ENCODE results near the gene C5orf47. TPM values are rescaled to one million over a fixed set of nuclear protein-coding genes. Genes with fewer than 3 reads are reported as not detected.

C5orf47 gene
- polyA plus RNA-seq, 2 of the 4 experiments (the other 2 are of a cell fraction) = 0.13 TPM; not detected in 1

GRCh38 chr5:173941758-173942401 lies 47.1 kb upstream of the C5orf47 start:
- peaks cover 62% of the 10 kb centered on the region for H3K4me1 ChIP-seq
- ATAC-seq (peak; percentile 71 to 93), DNase-seq (ENCODE audit: low read depth in 1 of 2, low spot score in 1 of 2) (peak in 1 of 2 experiments; percentile 85), FAIRE-seq (peak; percentile 90)
- 32% methylated on average over 9 of the region's 9 CpGs for WGBS (ENCODE audit: missing lambda C conversion rate)
- ChIA-PET POLR2A (no interaction called here), CTCF (interaction anchor here (0.9 to 4.5 kb wide), 3 partner anchors 16 to 31 kb away, joined by 3 to 20 read pairs (median 14); no protein-coding TSS in a partner anchor)
- H3K9me3 ChIP-seq = no peaks in the 10 kb centered on the region
- peak overlapping the region; percentile 66 to 84 for H3K27ac ChIP-seq
- H3K4me2 ChIP-seq = peak overlapping the region; percentile 87
- peak overlapping the region; percentile 1; the same call in 2 of the 3 replicates for H3K4me3 ChIP-seq
- TF ChIP-seq KDM5A (IDR thresholded peaks at IDR 0.05) = no peak
- TF ChIP-seq PBX3 (IDR thresholded peaks at IDR 0.05) = no peak
- TF ChIP-seq HES2 (IDR thresholded peaks at IDR 0.05) = no peak
- peak; percentile 71 for TF ChIP-seq GATA3 (IDR thresholded peaks at IDR 0.05; ENCODE audit: borderline replicate concordance)
- TF ChIP-seq CEBPB (IDR thresholded peaks at IDR 0.05) = 0 out of 4 replicates have a peak, but pooled peaks of 1 of the 2 experiments have one; percentile 14
- TF ChIP-seq RAD21 (conservative IDR thresholded peaks at IDR 0.05 in 1 of 2, IDR thresholded peaks at IDR 0.05 in 1 of 2) = peak in 1 of 2 experiments; percentile 14; a peak in 1 of 5 replicates
- TF ChIP-seq ZNF302 (CRISPR knock-in tag; IDR thresholded peaks at IDR 0.05) = no peak
- TF ChIP-seq TFCP2L1 (CRISPR knock-in tag; IDR thresholded peaks at IDR 0.05) = no peak
- no peak for TF ChIP-seq ATOH8 (CRISPR knock-in tag; IDR thresholded peaks at IDR 0.05; ENCODE audit: low read depth)
- no peak for TF ChIP-seq MAZ (IDR thresholded peaks at IDR 0.05; ENCODE audit: borderline replicate concordance, low read depth, low read length)
- peak; percentile 37; the same call in 1 of the 2 replicates for TF ChIP-seq MAX (IDR thresholded peaks at IDR 0.05)

GRCh38 chr5:173944511-173944910 lies 44.5 kb upstream of the C5orf47 start:
- DNase-seq (ENCODE audit: low read depth in 1 of 2, low spot score in 1 of 2) (peak in 1 of 2 experiments; percentile 24), FAIRE-seq (no peak), ATAC-seq (peak in 1 of 2 experiments; percentile 33; a peak in 2 of 6 replicates)
- 2% methylated on average over 2 of the region's 2 CpGs for WGBS (ENCODE audit: missing lambda C conversion rate)
- no peak for TF ChIP-seq RARB (CRISPR knock-in tag; IDR thresholded peaks at IDR 0.05)
- TF ChIP-seq MAX (IDR thresholded peaks at IDR 0.05) = no peak
- no peak for TF ChIP-seq ZFP36 (IDR thresholded peaks at IDR 0.05; ENCODE audit: borderline replicate concordance, partially characterized antibody)
- no peak for TF ChIP-seq POLR2AphosphoS2 (conservative IDR thresholded peaks at IDR 0.05; ENCODE audit: low read length)
- no peak for TF ChIP-seq MAZ (IDR thresholded peaks at IDR 0.05; ENCODE audit: borderline replicate concordance, low read depth, low read length)
- H3K4me1 ChIP-seq = peaks cover 60% of the 10 kb centered on the region
- CTCF ChIA-PET = interaction anchor here (0.7 to 4.0 kb wide), 3 partner anchors 20 to 46 kb away, joined by 3 to 14 read pairs (median 3); no protein-coding TSS in a partner anchor
- POLR2A ChIA-PET = no interaction called here
- peak overlapping the region; percentile 87 for H3K4me2 ChIP-seq
- no peak overlapping the region for H3K4me3 ChIP-seq
- no peaks in the 10 kb centered on the region for H3K9me3 ChIP-seq
- peak overlapping the region; percentile 66 to 71 for H3K27ac ChIP-seq

- ChIA-PET CTCF (interaction anchor here (1.0 to 4.0 kb wide), 2 partner anchors 20 to 28 kb away, joined by 3 to 14 read pairs; no protein-coding TSS in a partner anchor), POLR2A (no interaction called here)
- no peak for TF ChIP-seq TFCP2L1 (CRISPR knock-in tag; IDR thresholded peaks at IDR 0.05)
- no peaks in the 10 kb centered on the region for H3K9me3 ChIP-seq
- no peak overlapping the region for H3K4me3 ChIP-seq
- H3K27ac ChIP-seq = peak overlapping the region; percentile 5 to 71; a peak in 3 of 6 replicates
- DNase-seq (ENCODE audit: low read depth in 1 of 2, low spot score in 1 of 2) (no peak), ATAC-seq (no peak), FAIRE-seq (no peak)
- H3K4me2 ChIP-seq = peak overlapping the region; percentile 87
- 85% methylated on average over 2 of the region's 2 CpGs for WGBS (ENCODE audit: missing lambda C conversion rate)
- peaks cover 53% of the 10 kb centered on the region for H3K4me1 ChIP-seq
These were observed 43.8 kb upstream of the C5orf47 start for GRCh38 chr5:173945160-173945559.

GRCh38 chr5:173946323-173946722 lies 42.6 kb upstream of the C5orf47 start:
- no peak for DNase-seq (ENCODE audit: low read depth in 1 of 2, low spot score in 1 of 2)
- ChIA-PET CTCF (interaction anchor here (1.3 to 1.7 kb wide), 2 partner anchors 12 to 27 kb away, joined by 4 to 7 read pairs; no protein-coding TSS in a partner anchor), POLR2A (no interaction called here)
- Histone ChIP-seq H3K4me3 (no peak overlapping the region), H3K27ac (no peak overlapping the region), H3K9me3 (no peaks in the 10 kb centered on the region), H3K4me1 (peaks cover 42% of the 10 kb centered on the region), H3K4me2 (no peak overlapping the region)
- no peak for ATAC-seq
- no peak for FAIRE-seq
- 87% methylated on average over 2 of the region's 2 CpGs for WGBS (ENCODE audit: missing lambda C conversion rate)
- no peak for TF ChIP-seq REST (IDR thresholded peaks at IDR 0.05)
- no peak for TF ChIP-seq HOXB5 (CRISPR knock-in tag; IDR thresholded peaks at IDR 0.05)
- TF ChIP-seq ESRRA (IDR thresholded peaks at IDR 0.05; ENCODE audit: borderline replicate concordance, low read length) = no peak
- no peak for TF ChIP-seq BHLHE40 (IDR thresholded peaks at IDR 0.05; ENCODE audit: low read depth, low read length)
- TF ChIP-seq JUNB (IDR thresholded peaks at IDR 0.05) = no peak
- TF ChIP-seq CBX8 (IDR thresholded peaks at IDR 0.05) = no peak
- no peak for TF ChIP-seq POLR2A (IDR thresholded peaks at IDR 0.05; ENCODE audit: low read length)
- TF ChIP-seq TFCP2L1 (CRISPR knock-in tag; IDR thresholded peaks at IDR 0.05) = no peak
- no peak for TF ChIP-seq RFX5 (IDR thresholded peaks at IDR 0.05)
- TF ChIP-seq EHF (CRISPR knock-in tag; IDR thresholded peaks at IDR 0.05) = no peak
